ENCODE measurements around the gene ONECUT3.

Gene ONECUT3

GRCh38 chr19:1756264-1756663, 3.0 kb downstream of the ONECUT3 start:
- H4K20me1 ChIP-seq (ENCODE audit: insufficient read depth, low read length): no peaks in the 10 kb centered on the region
- H3K4me1 ChIP-seq (ENCODE audit: low read length): no peaks in the 10 kb centered on the region
- no peak for DNase-seq
- peaks cover 85% of the 10 kb centered on the region for H3K27me3 ChIP-seq (replicated peaks; ENCODE audit: insufficient read depth, low read length)
- no peak overlapping the region for H3K4me3 ChIP-seq (ENCODE audit: low read length)
- no peak overlapping the region for H3K4me2 ChIP-seq (ENCODE audit: low read depth, low read length)
- no peaks in the 10 kb centered on the region for H3K9me3 ChIP-seq (replicated peaks; ENCODE audit: insufficient read depth, low read length)
- H2AFZ ChIP-seq (ENCODE audit: low read length): no peak overlapping the region
- TF ChIP-seq EZH2phosphoT487 (IDR thresholded peaks at IDR 0.05; ENCODE audit: low read length) (no peak), CTCF (IDR thresholded peaks at IDR 0.05; ENCODE audit: low read length) (no peak), EZH2 (optimal IDR thresholded peaks at IDR 0.05; ENCODE audit: low read depth, low read length) (no peak)
- no peak overlapping the region for H3K9ac ChIP-seq (ENCODE audit: low read length)
- H3K36me3 ChIP-seq (replicated peaks; ENCODE audit: insufficient read depth, low read length): no peaks in the 10 kb centered on the region
- no peaks in the 10 kb centered on the region for H3F3A ChIP-seq (ENCODE audit: insufficient read depth, low read length)
- H3K27ac ChIP-seq (ENCODE audit: low read length): no peak overlapping the region
- no peaks in the 10 kb centered on the region for H3K79me2 ChIP-seq (ENCODE audit: low read length)
- H3K9me2 ChIP-seq (replicated peaks; ENCODE audit: insufficient read depth, low read length): no peaks in the 10 kb centered on the region

DNA sequence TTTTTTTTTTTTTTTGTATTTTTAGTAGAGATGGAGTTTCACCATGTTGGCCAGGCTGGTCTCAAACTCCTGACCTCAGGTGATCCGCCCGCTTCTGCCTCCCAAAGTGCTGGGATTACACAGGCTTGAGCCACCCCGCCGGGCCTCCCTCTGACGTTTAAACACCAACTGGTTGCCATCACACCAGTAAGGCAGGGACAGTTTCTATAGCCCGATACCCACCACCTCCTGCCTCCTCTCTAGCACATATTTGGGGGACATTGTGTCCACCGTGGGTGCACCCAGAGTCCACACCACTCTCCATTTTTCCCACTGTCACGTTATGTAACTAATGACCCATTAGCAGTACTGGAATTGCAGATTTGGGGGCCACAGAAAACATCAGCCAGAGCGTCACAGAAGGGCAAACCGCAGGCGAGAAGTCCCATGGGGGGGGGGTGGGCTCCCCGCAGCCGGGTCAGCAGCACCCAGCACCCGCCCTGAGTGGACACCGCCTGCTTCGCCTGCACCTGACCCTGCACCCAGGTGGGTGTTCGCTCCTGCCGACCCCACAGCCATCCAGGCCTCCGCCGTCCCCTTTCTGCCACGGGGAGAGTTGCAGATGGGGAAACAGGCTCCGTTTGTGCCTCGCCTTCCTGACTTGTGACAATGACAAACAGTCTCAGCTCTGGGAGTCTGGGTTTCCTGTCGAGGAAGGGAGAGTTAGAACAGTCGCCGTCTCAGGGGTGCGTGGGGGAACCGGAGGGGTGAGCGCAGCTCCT, 3.6 kb downstream of the ONECUT3 start:
- Histone ChIP-seq H2AFZ (ENCODE audit: low read length) (no peak overlapping the region), H3K9me2 (replicated peaks; ENCODE audit: insufficient read depth, low read length) (no peaks in the 10 kb centered on the region), H3K4me1 (ENCODE audit: low read length) (no peaks in the 10 kb centered on the region), H3K36me3 (replicated peaks; ENCODE audit: insufficient read depth, low read length) (no peaks in the 10 kb centered on the region), H4K20me1 (ENCODE audit: insufficient read depth, low read length) (no peaks in the 10 kb centered on the region), H3K9ac (ENCODE audit: low read length) (no peak overlapping the region), H3F3A (ENCODE audit: insufficient read depth, low read length) (no peaks in the 10 kb centered on the region), H3K79me2 (ENCODE audit: low read length) (no peaks in the 10 kb centered on the region), H3K27me3 (replicated peaks; ENCODE audit: insufficient read depth, low read length) (peaks cover 85% of the 10 kb centered on the region), H3K9me3 (replicated peaks; ENCODE audit: insufficient read depth, low read length) (no peaks in the 10 kb centered on the region), H3K4me2 (ENCODE audit: low read depth, low read length) (no peak overlapping the region), H3K4me3 (ENCODE audit: low read length) (no peak overlapping the region), H3K27ac (ENCODE audit: low read length) (no peak overlapping the region)
- TF ChIP-seq EZH2 (optimal IDR thresholded peaks at IDR 0.05; ENCODE audit: low read depth, low read length): no peak
- no peak for TF ChIP-seq CTCF (IDR thresholded peaks at IDR 0.05; ENCODE audit: low read length)
- TF ChIP-seq EZH2phosphoT487 (IDR thresholded peaks at IDR 0.05; ENCODE audit: low read length): peak; percentile 81; the same call in 1 of the 2 replicates
- no peak for DNase-seq

DNA sequence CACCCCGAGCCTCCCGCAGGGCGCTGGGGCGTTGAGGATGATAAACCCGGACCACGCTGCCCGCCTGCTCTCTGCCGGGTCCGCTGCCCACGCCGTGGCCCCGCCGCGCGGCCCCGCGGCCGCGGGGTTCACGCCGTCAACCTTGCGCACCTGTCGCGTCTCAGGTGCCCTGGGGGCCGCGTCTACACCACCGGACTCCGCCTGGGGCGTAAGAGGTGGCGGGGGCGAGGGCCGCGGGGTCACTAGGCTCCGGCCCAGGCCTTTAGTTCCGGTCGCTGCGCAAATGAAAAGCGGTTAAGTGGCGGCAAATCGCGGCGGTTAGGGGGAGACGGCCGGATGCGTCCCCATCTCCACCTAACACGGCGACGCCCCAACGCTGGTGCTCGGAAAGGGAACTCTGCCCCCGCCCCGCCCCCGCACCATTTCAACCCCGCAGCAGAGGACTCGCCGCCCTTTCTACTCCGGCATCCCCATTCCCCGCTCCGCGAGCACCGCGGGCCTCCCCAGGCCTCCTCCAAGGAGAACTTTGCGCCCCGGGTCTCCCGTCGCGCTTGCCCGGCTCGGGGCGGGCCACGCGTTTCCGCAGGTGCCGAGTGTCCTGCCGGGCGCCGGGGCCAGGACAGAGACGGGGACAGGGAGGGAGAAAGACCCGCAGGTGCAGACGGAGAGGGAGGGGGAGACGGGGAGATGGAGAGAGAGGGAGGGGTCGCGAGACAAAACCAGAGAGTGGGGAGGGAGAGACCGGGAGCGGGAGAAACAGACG, 4.3 kb downstream of the ONECUT3 start:
- no peaks in the 10 kb centered on the region for H3K36me3 ChIP-seq (replicated peaks; ENCODE audit: insufficient read depth, low read length)
- TF ChIP-seq CTCF (IDR thresholded peaks at IDR 0.05; ENCODE audit: low read length) (no peak), EZH2phosphoT487 (IDR thresholded peaks at IDR 0.05; ENCODE audit: low read length) (no peak), EZH2 (optimal IDR thresholded peaks at IDR 0.05; ENCODE audit: low read depth, low read length) (no peak)
- no peak for DNase-seq
- no peak overlapping the region for H3K4me3 ChIP-seq (ENCODE audit: low read length)
- H3K9me3 ChIP-seq (replicated peaks; ENCODE audit: insufficient read depth, low read length): no peaks in the 10 kb centered on the region
- no peaks in the 10 kb centered on the region for H3K9me2 ChIP-seq (replicated peaks; ENCODE audit: insufficient read depth, low read length)
- H3K4me1 ChIP-seq (ENCODE audit: low read length): no peaks in the 10 kb centered on the region
- H3K27ac ChIP-seq (ENCODE audit: low read length): no peak overlapping the region
- no peak overlapping the region for H2AFZ ChIP-seq (ENCODE audit: low read length)
- H3K79me2 ChIP-seq (ENCODE audit: low read length): no peaks in the 10 kb centered on the region
- H3K4me2 ChIP-seq (ENCODE audit: low read depth, low read length): no peak overlapping the region
- H4K20me1 ChIP-seq (ENCODE audit: insufficient read depth, low read length): no peaks in the 10 kb centered on the region
- H3K9ac ChIP-seq (ENCODE audit: low read length): no peak overlapping the region
- H3K27me3 ChIP-seq (replicated peaks; ENCODE audit: insufficient read depth, low read length): peaks cover 85% of the 10 kb centered on the region
- no peaks in the 10 kb centered on the region for H3F3A ChIP-seq (ENCODE audit: insufficient read depth, low read length)
